AG09309 (cell line): ENCODE results near the gene RBM20.
A peak's percentile ranks its signal among the peaks of the same experiment; 100 is the strongest.

Source experiments
- DNase-seq: peaks from one replicate; pipeline ENCODE4 v3.0.0-alpha.2; 2010; ENCODE audit warnings: low read depth
- H3K4me3 ChIP-seq: 2 replicates; pipeline ENCODE4 v1.5.1; 2011; ENCODE audit warnings: mild to moderate bottlenecking, low read depth, low read length, moderate library complexity; ENCODE audit not compliant: control insufficient read depth
- TF ChIP-seq, protein P1 (sequence below): IDR thresholded peaks from 2 replicates; pipeline ENCODE4 v1.5.1; 2011; ENCODE audit warnings: mild to moderate bottlenecking, low read depth, low read length, inconsistent platforms; ENCODE audit not compliant: insufficient read depth, control insufficient read depth; ENCODE audit errors: missing control alignments

The RBM20 gene

DNA sequence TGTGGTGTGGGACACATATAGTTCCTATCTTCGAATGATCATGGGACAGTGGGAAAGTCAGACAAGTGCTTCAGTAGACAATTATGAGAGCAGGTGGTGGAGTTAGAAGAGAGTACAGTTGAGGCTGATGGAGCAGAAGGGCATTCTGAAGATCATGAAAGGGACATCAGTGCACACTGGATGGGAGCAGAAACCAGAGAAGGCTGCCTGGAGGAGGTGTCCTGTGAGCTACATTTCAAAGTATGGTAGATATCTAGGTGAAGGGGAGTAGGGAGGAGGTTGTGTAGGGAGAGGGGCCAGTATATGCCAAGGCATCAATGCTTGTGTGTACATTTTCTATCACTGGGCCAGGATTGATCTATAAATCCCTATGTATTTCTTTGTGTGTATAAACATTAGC lies 127.3 kb downstream of the RBM20 start:
- TF ChIP-seq, protein P1, sequence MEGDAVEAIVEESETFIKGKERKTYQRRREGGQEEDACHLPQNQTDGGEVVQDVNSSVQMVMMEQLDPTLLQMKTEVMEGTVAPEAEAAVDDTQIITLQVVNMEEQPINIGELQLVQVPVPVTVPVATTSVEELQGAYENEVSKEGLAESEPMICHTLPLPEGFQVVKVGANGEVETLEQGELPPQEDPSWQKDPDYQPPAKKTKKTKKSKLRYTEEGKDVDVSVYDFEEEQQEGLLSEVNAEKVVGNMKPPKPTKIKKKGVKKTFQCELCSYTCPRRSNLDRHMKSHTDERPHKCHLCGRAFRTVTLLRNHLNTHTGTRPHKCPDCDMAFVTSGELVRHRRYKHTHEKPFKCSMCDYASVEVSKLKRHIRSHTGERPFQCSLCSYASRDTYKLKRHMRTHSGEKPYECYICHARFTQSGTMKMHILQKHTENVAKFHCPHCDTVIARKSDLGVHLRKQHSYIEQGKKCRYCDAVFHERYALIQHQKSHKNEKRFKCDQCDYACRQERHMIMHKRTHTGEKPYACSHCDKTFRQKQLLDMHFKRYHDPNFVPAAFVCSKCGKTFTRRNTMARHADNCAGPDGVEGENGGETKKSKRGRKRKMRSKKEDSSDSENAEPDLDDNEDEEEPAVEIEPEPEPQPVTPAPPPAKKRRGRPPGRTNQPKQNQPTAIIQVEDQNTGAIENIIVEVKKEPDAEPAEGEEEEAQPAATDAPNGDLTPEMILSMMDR, result no peak
- no peak overlapping the region for H3K4me3 ChIP-seq
- no peak for DNase-seq

DNA sequence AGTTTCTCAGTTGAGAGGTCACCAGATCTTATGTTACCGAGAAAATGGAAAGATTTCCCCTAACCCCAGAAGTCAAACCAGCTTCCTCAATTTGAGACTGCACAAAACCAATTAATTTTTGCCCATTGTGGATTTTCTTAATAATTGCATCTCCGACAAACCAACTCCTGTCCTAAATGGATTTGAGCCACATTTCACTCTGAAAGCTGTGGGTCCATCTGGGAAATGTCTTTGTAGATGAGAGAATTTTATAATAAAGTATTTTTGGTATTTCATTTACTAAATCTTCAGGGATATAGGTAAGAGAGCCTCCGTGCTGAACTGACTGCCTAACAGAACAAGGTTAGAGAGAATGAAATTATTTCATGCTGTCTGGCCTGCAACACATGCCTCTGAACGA lies 127.9 kb downstream of the RBM20 start:
- DNase-seq, result no peak
- H3K4me3 ChIP-seq, result no peak overlapping the region
- TF ChIP-seq, protein P1, result no peak

DNA sequence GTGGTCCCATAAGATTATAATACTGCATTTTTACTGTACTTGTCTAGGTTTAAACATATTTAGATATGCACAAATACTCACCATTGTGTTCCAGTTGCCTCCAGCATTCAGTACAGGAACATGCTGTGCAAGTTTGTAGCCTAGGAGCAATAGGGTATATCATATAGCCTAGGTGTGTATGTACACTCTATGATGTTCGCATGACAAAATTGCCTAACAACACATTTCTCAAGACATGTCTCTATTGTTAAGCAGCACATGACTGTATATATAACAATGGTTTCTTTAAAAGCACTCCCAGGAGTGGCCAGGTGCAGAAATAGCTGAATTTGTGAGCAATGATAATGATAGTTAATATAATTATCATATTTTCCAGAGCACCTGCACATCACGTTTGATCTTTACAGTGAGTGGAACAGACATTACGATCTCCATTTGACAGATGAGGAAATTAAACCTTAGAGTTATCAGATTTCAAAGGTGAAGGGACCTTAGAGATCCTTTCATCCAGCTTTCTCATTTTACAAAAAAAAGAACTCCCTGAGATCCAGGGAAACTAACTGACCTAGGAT lies 128.4 kb downstream of the RBM20 start:
- DNase-seq, result no peak
- TF ChIP-seq, protein P1, result no peak
- H3K4me3 ChIP-seq, result no peak overlapping the region

DNA sequence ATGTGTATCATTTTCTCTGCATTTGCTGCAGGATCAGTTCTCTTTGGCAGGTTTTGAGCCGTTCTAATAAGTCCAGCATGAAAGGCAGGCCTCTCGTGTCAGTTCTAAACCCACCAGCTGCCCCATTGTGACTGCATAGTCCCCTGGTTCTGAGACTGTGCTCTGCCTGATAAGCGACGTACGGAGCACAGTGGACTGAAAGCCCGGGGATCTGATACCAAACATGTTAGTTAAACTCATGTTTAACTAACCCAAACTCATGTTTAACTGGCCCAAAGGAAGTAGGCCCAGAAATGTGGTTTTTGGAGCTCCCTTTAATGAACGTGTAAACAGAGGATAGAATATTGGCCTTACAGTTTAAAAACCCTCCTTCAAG lies 129.5 kb downstream of the RBM20 start:
- DNase-seq, result no peak
- TF ChIP-seq, protein P1, result no peak
- no peak overlapping the region for H3K4me3 ChIP-seq

DNA sequence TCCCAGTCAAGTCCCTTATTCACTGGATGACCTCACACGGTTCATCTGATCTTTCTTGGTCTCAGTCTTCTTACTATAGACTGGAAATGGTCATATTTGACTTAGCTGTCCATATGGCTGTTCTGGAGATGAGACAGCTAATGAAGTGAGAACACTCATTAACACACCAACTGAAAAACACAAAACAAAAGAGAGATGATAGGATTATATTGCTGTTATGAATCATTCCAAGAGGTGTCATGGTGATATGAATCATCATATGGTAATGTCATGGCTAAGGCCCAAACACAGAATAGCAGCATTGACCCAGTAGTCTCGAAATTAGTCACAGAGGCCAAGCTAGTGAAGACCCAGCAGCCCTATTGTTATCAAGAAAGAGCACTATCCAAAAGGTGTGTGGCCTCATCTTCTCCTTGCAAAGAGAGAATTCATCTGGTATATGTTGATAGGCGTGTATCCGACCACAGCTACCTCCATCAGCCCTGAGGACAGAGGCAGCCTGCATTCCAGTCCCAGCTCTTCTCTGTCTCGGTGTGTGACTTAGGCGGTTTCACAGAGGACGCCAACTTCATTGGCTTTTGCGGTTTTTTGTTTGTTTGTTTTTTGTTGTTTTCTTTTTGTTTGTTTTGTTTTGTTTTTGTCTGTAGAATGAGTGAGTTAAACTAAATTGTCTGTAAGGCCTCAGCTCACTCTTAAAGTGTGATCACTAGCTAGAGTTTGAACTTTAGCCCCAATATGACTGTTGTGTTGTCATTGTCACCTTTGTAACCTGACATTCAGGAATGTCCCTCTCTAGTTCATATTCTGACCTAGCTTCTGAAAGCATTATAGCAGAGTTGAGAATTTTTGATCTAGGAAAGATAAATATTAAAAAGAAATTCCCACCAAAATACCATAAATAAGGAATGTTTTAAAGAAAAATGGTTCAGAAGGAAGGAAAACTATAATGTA lies 130.2 kb downstream of the RBM20 start:
- no peak overlapping the region for H3K4me3 ChIP-seq
- TF ChIP-seq, protein P1, result no peak
- DNase-seq, result peak; percentile 27

DNA sequence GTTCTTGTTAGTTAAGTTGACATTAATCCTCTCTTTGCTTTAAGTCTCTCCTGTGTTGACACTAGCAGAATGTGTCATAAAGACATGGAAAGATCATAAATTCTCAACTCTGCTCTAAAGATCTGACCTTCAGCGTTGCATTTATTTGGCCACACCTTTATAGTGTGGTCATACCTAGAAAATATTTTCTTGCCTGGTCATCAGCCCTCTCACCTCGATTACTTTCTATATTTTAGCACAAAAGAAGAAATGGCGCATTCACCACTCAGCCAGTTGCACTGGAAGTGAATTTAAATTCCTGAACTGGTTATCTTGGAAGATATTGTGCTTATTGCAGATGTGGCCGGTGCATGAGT lies 130.9 kb downstream of the RBM20 start:
- TF ChIP-seq, protein P1, result no peak
- no peak overlapping the region for H3K4me3 ChIP-seq
- no peak for DNase-seq
